Endometrium (tissue), 2 donors: ENCODE results near the gene OR52E2.

Experiments
- FAIRE-seq: peaks from 2 replicates; lab custom pipeline; 2012; peaks lifted over from hg19 to GRCh38; lab: Jason Lieb, UNC
- donor health status: control.
- donor health status: control.

OR52E2 gene

GRCh38 chr11:5011254-5011653 lies 48.2 kb downstream of the OR52E2 start:
- no peak for FAIRE-seq
